Glutamatergic neuron (in vitro differentiated cells): Measurements from ENCODE around the gene RFESD. TPM values are rescaled to one million over a fixed set of nuclear protein-coding genes. Genes with fewer than 3 reads are reported as not detected.

ENCODE experiments used
- DNase-seq: peaks from one replicate; pipeline ENCODE4 v3.0.0; 2022
- H3K27ac Mint-ChIP-seq: one replicate; pipeline ENCODE4 v1.8.0; 2020; ENCODE audit warnings: mild to moderate bottlenecking, mixed read lengths, inconsistent platforms; ENCODE audit not compliant: unreplicated experiment
- H3K27me3 Mint-ChIP-seq: one replicate; pipeline ENCODE4 v1.8.0; 2020; ENCODE audit warnings: mild to moderate bottlenecking, moderate library complexity, mixed read lengths, inconsistent platforms; ENCODE audit not compliant: unreplicated experiment
- H3K36me3 Mint-ChIP-seq: one replicate; pipeline ENCODE4 v1.8.0; 2020; ENCODE audit warnings: mild to moderate bottlenecking, mixed read lengths, inconsistent platforms; ENCODE audit not compliant: unreplicated experiment
- H3K4me1 Mint-ChIP-seq: one replicate; pipeline ENCODE4 v1.8.0; 2020; ENCODE audit warnings: mild to moderate bottlenecking, low read depth, mixed read lengths, inconsistent platforms; ENCODE audit not compliant: unreplicated experiment
- H3K4me3 Mint-ChIP-seq: one replicate; pipeline ENCODE4 v1.8.0; 2020; ENCODE audit warnings: mild to moderate bottlenecking, mixed read lengths, inconsistent platforms; ENCODE audit not compliant: unreplicated experiment
- H3K9me3 Mint-ChIP-seq: one replicate; pipeline ENCODE4 v1.8.0; 2020; ENCODE audit warnings: mild to moderate bottlenecking, moderate library complexity, mixed read lengths, inconsistent platforms; ENCODE audit not compliant: unreplicated experiment
- CTCF ChIP-seq: fragments of 200-600 bp; sonication (generic); IDR thresholded peaks from one replicate; pipeline ENCODE4 v1.5.0; 2021; ENCODE audit not compliant: partially characterized antibody, unreplicated experiment
- total RNA-seq: library from RNA; stranded (reverse); fragmentation: NEBNext Ultra II Directional; extraction: Animal tissue kit (Norgen Biotek cat#: 25700); gene quantifications from one replicate; pipeline ENCODE4 v1.2.1, GENCODE V29; 2021; ENCODE audit not compliant: unreplicated experiment

The RFESD gene
- total RNA-seq, 1 donor from 2014 or later, result 1.1 TPM

GRCh38 chr5:95609711-95610110 is 36.9 kb upstream of the RFESD start:
- Mint-ChIP-seq H3K9me3 (peaks cover 1% of the 10 kb centered on the region), H3K27ac (no peak overlapping the region), H3K36me3 (no peaks in the 10 kb centered on the region), H3K4me1 (no peaks in the 10 kb centered on the region), H3K4me3 (no peak overlapping the region), H3K27me3 (peaks cover 2% of the 10 kb centered on the region)
- no peak for TF ChIP-seq CTCF
- no peak for DNase-seq

- H3K27ac Mint-ChIP-seq, result no peak overlapping the region
- peaks cover 1% of the 10 kb centered on the region for H3K9me3 Mint-ChIP-seq
- H3K4me3 Mint-ChIP-seq, result no peak overlapping the region
- H3K4me1 Mint-ChIP-seq, result no peaks in the 10 kb centered on the region
- no peak for TF ChIP-seq CTCF
- peaks cover 2% of the 10 kb centered on the region for H3K27me3 Mint-ChIP-seq
- H3K36me3 Mint-ChIP-seq, result no peaks in the 10 kb centered on the region
- DNase-seq, result no peak
Observed at GRCh38 chr5:95610546-95610945, 36.0 kb upstream of the RFESD start.

- no peak for DNase-seq
- no peak overlapping the region for H3K4me3 Mint-ChIP-seq
- no peaks in the 10 kb centered on the region for H3K36me3 Mint-ChIP-seq
- no peak overlapping the region for H3K27ac Mint-ChIP-seq
- peaks cover 2% of the 10 kb centered on the region for H3K27me3 Mint-ChIP-seq
- TF ChIP-seq CTCF, result no peak
- H3K9me3 Mint-ChIP-seq, result peaks cover 1% of the 10 kb centered on the region
- no peaks in the 10 kb centered on the region for H3K4me1 Mint-ChIP-seq
Observed at GRCh38 chr5:95611396-95611795, 35.2 kb upstream of the RFESD start.

- H3K4me3 Mint-ChIP-seq, result no peak overlapping the region
- H3K36me3 Mint-ChIP-seq, result no peaks in the 10 kb centered on the region
- H3K9me3 Mint-ChIP-seq, result peaks cover 1% of the 10 kb centered on the region
Observed at GRCh38 chr5:95613514-95613913, 33.1 kb upstream of the RFESD start.

GRCh38 chr5:95615164-95615467 is 31.5 kb upstream of the RFESD start:
- Mint-ChIP-seq H3K27ac (no peak overlapping the region), H3K9me3 (peaks cover 7% of the 10 kb centered on the region), H3K27me3 (peaks cover 17% of the 10 kb centered on the region), H3K4me3 (no peak overlapping the region), H3K36me3 (no peaks in the 10 kb centered on the region), H3K4me1 (peaks cover 5% of the 10 kb centered on the region)
- DNase-seq, result no peak
- no peak for TF ChIP-seq CTCF

More at GRCh38 chr5:95613514-95613913, 33.1 kb upstream of the RFESD start:
- H3K27ac Mint-ChIP-seq, result no peak overlapping the region
- no peak for TF ChIP-seq CTCF
- no peak for DNase-seq
- H3K27me3 Mint-ChIP-seq, result peaks cover 4% of the 10 kb centered on the region
- no peaks in the 10 kb centered on the region for H3K4me1 Mint-ChIP-seq
